IPS-NIHi7 (cell line): ENCODE data around the gene PLD5.
"Not testable (repeated sequence)": the region's sequence is repeated elsewhere in the genome, so short reads cannot be mapped to it uniquely, and the experiment has no call there.

Source experiments
- DNase-seq: peaks from one replicate; pipeline ENCODE4 v3.0.0; 2012; ENCODE audit warnings: mixed read lengths; ENCODE audit errors: extremely low spot score

The PLD5 gene

DNA sequence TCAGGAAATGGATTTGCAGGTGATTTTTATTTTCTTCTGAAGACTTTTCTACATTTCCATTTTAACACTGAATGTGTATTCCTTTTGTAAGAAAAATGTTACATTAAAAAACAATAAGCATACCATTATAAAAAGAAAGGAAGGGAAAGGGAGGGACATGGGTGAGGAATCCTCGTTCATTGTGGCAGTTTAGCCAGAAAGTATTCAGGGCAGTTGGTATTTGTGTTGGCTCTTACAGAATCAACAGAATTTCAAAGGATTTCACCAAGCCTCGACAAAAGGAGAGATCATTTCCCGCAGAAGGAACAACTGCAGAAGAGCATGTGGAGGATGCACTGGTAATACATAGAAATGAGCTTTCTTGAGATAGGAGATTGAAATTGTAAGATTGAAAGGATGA is 35.0 kb downstream of the PLD5 start:
- no peak for DNase-seq

GRCh38 chr1:242477944-242478343 is 46.6 kb downstream of the PLD5 start:
- DNase-seq = no peak

GRCh38 chr1:242470774-242471173 is 53.7 kb downstream of the PLD5 start:
- DNase-seq = no peak

DNA sequence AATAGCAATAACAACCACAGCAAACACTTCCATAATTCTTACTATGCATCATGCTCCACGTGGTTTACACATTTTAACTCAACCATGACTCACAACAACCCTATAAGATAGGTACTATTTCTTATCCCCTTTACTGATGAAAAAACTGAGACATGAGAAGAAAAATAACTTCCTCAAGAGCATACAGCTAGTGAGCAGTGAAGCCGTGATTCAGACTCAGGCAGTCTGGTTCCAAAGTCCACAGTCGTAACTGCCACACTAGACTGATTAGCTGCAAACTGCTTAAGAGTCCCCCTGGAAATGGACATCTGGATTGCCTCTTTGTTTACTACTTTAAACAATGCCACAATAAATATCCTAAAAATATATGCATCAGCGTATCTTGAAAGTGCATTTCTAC is 55.7 kb downstream of the PLD5 start:
- no peak for DNase-seq

GRCh38 chr1:242467556-242468145 is 56.8 kb downstream of the PLD5 start:
- DNase-seq = peak; percentile 74

DNA sequence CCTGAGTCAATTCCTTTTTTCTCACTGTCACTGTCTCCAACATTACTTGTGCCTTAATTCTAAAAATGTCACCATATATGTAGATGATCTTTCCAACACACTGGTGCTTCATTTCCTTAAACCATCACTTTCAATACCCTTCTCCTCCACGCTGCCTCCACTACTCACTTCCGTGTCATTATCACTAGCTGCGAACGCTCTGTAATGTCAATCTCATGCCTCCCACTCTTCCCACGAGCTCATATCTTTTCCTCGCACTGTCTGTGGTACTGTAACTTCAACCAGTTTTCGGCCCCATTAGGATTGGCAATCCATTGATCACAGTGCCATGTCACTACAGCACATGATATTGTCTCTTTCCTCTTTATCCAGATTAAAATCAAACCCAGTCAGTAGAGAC is 61.6 kb downstream of the PLD5 start:
- DNase-seq = no peak

DNA sequence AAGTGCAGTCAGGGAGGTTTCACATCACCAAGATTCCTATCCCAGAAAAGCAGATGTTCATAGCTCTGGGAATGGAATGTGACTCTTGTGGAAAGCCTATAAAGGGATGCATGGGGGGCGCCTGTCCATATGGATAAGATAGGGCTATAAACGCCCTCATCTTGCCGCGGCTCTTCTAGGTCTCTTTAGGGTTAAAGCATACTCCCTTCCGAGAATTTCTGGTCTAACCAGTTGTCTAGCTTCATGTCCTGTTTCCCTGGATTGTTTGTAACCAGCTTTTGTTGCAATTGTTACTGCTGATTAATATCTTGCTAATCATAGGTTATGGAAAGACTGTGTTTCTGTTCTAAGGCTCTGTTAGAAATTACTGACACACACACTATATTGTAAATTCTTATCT is 64.8 kb downstream of the PLD5 start:
- not testable (repeated sequence) for DNase-seq

DNA sequence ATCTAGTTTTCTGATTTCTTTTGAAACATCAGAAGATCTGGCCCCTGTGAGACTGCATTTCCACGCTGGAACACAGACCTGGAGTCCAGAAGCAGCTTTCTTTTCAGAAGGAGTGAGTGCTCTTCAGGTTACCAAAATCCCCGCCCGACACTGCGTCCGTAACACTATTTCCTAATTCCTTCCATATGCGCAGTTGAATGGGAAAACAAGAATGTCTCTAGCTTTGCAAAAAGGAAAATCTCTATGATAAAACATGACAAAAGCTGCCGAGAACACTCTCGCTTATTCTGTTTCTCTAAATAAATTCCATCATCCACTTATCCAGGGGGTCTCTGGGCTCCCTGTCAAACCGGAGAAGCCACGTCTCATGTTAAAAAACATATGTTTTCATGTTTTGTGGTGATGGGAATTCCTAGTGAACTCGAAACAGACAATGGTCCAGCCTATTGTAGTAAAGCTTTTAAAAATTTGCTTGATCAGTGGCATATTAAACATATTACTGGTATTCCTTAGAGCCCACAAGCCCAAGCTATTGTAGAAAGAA is 67.7 kb downstream of the PLD5 start:
- no peak for DNase-seq

- no peak for DNase-seq
Measured at GRCh38 chr1:242455052-242455361, 69.5 kb downstream of the PLD5 start.

DNA sequence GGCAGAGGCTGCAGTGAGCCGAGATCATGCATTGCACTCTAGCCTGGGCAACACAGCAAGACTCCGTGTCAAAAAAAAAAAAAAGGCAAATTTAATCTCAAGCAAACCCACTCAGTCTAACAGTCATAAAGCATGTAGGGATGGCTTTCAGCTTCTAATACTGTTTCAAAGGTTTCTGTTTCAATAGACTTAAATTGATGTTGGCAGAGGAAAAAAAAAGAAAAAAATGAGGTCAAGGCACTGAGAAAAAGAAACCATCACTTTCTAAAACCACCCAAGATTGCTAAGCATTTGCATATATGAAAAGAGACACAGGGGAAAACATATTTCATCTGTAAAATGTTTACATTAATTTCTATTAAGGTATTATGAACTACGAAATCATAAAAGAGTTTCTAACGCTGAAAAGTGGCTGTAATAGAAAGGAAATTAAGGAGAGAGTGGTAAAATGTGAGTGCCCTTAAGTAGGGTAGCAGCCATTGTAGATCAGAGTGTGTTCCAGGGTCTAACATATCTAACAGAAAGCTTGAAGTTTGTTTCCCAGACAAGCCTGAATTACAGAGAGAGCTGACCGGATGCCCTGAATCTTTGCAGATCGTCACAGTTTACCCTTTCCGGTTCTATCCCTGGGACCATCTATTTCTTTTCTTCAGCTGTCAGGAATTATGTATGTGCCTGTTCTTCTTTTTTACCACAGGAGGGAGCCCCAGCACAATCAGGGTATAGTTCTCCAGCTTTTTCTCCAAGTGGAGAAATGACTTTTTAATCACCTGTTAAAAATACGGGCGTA is 70.0 kb downstream of the PLD5 start:
- DNase-seq = peak; percentile 64

DNA sequence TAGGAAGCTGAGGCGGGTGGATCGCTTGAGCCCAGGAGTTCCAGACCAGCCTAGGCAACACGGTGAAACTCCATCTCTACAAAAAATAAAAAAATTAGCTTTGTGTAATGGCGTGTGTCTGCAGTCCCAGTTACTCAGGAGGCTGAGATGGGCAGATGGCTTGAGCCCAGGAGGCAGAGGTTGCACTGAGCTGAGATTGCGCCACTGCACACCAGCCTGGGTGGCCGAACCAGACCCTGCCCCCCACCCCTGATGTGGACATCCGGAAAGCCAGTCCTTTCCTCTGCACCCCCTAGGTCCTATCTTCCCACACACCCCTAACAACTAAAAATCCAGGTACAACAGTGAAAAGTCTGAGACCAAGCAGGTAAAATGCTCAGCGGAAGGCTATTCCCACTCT is 71.9 kb downstream of the PLD5 start:
- DNase-seq = no peak

- no peak for DNase-seq
Measured at GRCh38 chr1:242449661-242450060, 74.8 kb downstream of the PLD5 start.

DNA sequence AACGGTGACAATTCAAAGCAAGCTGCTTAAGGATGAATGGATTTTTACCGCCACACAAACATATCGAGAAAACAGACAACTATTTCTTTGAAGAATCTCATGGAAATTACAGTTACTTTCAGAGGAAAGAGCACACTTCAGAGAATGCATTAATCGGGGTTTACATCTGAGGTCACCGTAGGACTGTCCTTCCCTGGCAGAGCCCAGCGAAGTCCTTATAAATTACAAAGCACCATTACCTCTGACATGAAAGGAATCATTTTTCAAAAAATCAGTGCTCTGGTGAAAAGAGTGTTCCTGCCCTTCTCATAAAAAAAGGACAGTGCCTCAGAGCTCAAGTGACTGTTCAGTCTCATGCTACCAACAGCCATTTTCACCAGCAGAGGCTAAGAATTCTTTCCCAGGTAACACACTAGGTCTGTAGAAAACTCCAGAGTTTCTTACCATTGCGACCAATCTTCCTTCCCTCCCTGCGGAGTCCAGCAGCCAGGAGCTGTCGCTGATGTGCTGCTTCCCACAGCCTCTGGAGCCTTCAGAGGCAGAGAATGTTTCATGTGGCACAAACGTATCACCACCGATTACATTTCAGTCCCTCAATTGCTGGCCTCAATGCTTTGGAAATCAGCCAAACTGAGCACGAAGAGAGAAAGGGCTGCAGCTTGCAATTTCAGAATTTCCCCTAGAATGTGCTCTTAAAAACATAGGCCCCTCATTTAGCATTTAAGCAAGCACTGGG is 75.4 kb downstream of the PLD5 start:
- peak; percentile 18 for DNase-seq

DNA sequence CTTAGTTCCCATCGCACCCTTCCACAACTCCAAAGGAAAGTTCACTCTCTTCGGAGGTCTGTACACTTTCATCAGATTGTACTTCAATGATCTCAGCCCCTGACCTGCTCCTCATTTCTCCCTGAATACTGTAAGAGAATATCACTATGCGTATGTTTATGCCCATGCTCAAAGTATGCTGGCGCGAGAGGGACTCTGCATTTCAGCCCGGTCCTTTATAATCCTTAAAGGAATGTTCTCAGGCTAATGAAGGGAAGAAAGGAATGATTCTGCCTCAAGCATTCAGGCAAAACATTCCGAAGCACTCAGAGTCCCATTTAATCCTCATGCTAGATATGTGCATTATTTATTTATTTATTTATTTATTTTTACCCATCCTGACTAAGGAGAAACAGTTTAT is 76.8 kb downstream of the PLD5 start:
- DNase-seq = no peak

GRCh38 chr1:242440757-242441156 is 83.7 kb downstream of the PLD5 start:
- DNase-seq = no peak

GRCh38 chr1:242435200-242435599 is 89.3 kb downstream of the PLD5 start:
- DNase-seq = no peak

- no peak for DNase-seq
Measured at GRCh38 chr1:242432491-242433095, 91.9 kb downstream of the PLD5 start.

GRCh38 chr1:242431786-242432185 is 92.7 kb downstream of the PLD5 start:
- no peak for DNase-seq

- no peak for DNase-seq
Measured at GRCh38 chr1:242430956-242431355, 93.5 kb downstream of the PLD5 start.

DNA sequence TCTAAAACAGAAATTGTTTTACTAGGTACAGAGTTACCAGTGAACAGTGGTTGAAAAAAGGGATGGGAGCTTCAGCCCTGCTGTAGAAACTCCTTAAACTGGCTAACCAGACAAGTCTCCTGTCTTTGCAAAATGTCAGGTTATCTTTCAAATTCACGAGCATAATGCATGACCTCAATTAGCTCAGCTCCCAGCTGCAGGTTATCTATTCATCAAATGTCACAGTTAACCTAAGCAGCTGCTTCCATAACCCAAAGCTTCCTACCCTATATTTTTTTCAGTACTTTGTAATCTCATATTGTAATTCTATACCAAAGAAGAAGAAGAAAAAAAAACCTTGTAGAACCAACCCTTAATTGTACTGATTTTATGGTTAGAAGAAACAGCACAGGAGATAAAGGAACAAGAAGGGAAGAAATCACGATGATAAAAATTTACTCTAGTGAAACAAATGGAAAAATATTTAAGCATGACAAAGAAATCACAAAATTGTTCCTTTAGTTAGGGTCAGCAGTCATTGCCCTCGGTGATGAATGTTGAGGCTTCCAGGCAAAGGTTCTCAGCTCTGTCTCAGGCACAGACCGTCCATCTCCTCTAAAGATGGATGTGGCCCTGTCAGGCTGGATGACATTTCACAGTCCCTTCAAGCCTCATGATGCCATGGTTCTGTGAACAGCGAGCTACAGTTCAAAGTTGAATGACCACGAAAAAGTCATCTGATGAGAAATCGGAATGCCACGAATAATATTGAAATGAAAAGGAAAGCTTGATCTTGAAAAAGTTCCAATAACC is 95.9 kb downstream of the PLD5 start:
- no peak for DNase-seq

GRCh38 chr1:242427519-242427918 is 97.0 kb downstream of the PLD5 start:
- no peak for DNase-seq
